H1 (cell line): ENCODE results near the gene VPS54. TPM values are rescaled to one million over a fixed set of nuclear protein-coding genes. Genes with fewer than 3 reads are reported as not detected.

Experiments
- CTCF ChIA-PET: fragments of 300-600 bp; sonication (Branson Sonifier 250); formaldehyde crosslinking; loops from one replicate; lab custom pipeline; 2021; ENCODE audit not compliant: partially characterized antibody; lab: Charles Lee
- POLR2A ChIA-PET: fragments of 300-600 bp; sonication (Branson Sonifier 250); formaldehyde crosslinking; loops from one replicate; lab custom pipeline; 2021; ENCODE audit warnings: inconsistent platforms; ENCODE audit not compliant: partially characterized antibody; lab: Charles Lee
- DNase-seq, 2 experiments: peaks; one replicate each; pipeline versions ENCODE4 v3.0.0 to v3.0.0-alpha.2; 2010 to 2022; ENCODE audit warnings: low spot score in 2 of 2, low read depth in 1 of 2, mixed read lengths in 1 of 2
- FAIRE-seq: peaks from 2 replicates; lab custom pipeline; 2011; peaks lifted over from hg19 to GRCh38; lab: Jason Lieb, UNC
- H2AFZ ChIP-seq: 2 replicates; pipeline ENCODE4 v1.8.1; 2012; ENCODE audit warnings: low read length, inconsistent platforms
- H2AK5ac ChIP-seq: 2 replicates; pipeline ENCODE4 v1.6.1; 2013; ENCODE audit warnings: low read depth, low read length
- H2BK120ac ChIP-seq: replicated peaks from 2 replicates; pipeline ENCODE3; 2013; ENCODE audit warnings: low read depth, low read length, inconsistent platforms
- H2BK12ac ChIP-seq: 2 replicates; pipeline ENCODE4 v1.6.1; 2013; ENCODE audit warnings: low read depth, low read length
- H2BK15ac ChIP-seq: 2 replicates; pipeline ENCODE4 v1.6.1; 2013; ENCODE audit warnings: low read length
- H2BK20ac ChIP-seq: 2 replicates; pipeline ENCODE4 v1.6.1; 2013; ENCODE audit warnings: low read length
- H2BK5ac ChIP-seq: 2 replicates; pipeline ENCODE4 v1.6.1; 2013; ENCODE audit warnings: low read depth, low read length
- H3K14ac ChIP-seq: 2 replicates; pipeline ENCODE4 v1.6.1; 2013; ENCODE audit warnings: inconsistent platforms; ENCODE audit not compliant: insufficient read length
- H3K18ac ChIP-seq: 2 replicates; pipeline ENCODE4 v1.6.1; 2013; ENCODE audit warnings: low read length; ENCODE audit errors: extremely low read depth
- H3K23ac ChIP-seq: 2 replicates; pipeline ENCODE4 v1.6.1; 2013; ENCODE audit warnings: inconsistent platforms; ENCODE audit not compliant: insufficient read length
- H3K23me2 ChIP-seq: 2 replicates; pipeline ENCODE4 v1.6.1; 2013; ENCODE audit warnings: low read depth, low read length
- H3K27ac ChIP-seq: 2 replicates; pipeline ENCODE4 v1.6.1; 2011; ENCODE audit warnings: low read depth, low read length, inconsistent platforms
- H3K27me3 ChIP-seq, 4 experiments: replicated peaks in 1 of 4; 1 replicate in 1 of 4; 2 replicates in 3 of 4; pipeline versions ENCODE4 v1.6.1 to v1.8.1; 2011 to 2013; ENCODE audit warnings: low read length in 3 of 4, mild to moderate bottlenecking in 3 of 4, inconsistent platforms in 2 of 4, mixed read lengths in 2 of 4, moderate library complexity in 1 of 4; ENCODE audit not compliant: control insufficient read depth in 3 of 4, insufficient read depth in 3 of 4; ENCODE audit errors: extremely low read depth in 1 of 4
- H3K36me3 ChIP-seq, 4 experiments: 2 replicates each; pipeline versions ENCODE4 v1.6.1 to v1.8.1; 2011 to 2013; ENCODE audit warnings: mild to moderate bottlenecking in 4 of 4, low read length in 3 of 4, moderate library complexity in 2 of 4, control low read depth in 1 of 4, inconsistent platforms in 1 of 4; ENCODE audit not compliant: insufficient read depth in 4 of 4, control insufficient read depth in 2 of 4
- H3K4ac ChIP-seq: replicated peaks from 2 replicates; pipeline ENCODE3; 2013; ENCODE audit warnings: low read length, low read depth, mixed read lengths, inconsistent platforms; ENCODE audit not compliant: insufficient read length
- H3K4me1 ChIP-seq, 4 experiments: replicated peaks in 1 of 4; 1 replicate in 1 of 4; 2 replicates in 3 of 4; pipeline versions ENCODE4 v1.6.1 to v1.8.1; 2011 to 2013; ENCODE audit warnings: low read length in 3 of 4, inconsistent platforms in 2 of 4, mixed read lengths in 1 of 4; ENCODE audit not compliant: insufficient read depth in 4 of 4, control insufficient read depth in 3 of 4
- H3K4me2 ChIP-seq, 2 experiments: 2 replicates each; pipeline versions ENCODE4 v1.6.1 to v1.8.1; 2011 to 2013; ENCODE audit warnings: low read depth in 2 of 2, low read length in 2 of 2, control low read depth in 1 of 2, inconsistent platforms in 1 of 2, mild to moderate bottlenecking in 1 of 2; ENCODE audit not compliant: insufficient read depth in 1 of 2
- H3K4me3 ChIP-seq, 4 experiments: fragments of 200-600, 300-600 bp in 1 of 4; sonication (generic), shearing (Covaris generic), sonication (Bioruptor Twin) in 1 of 4; 2 replicates each; pipeline versions ENCODE4 v1.5.1 to v1.8.1; 2011 to 2016; ENCODE audit warnings: low read length in 4 of 4, low read depth in 3 of 4, control low read depth in 2 of 4, inconsistent platforms in 2 of 4, mild to moderate bottlenecking in 2 of 4, mixed read lengths in 1 of 4, moderate library complexity in 1 of 4; ENCODE audit not compliant: insufficient read depth in 2 of 4; ENCODE audit errors: extremely low read depth in 1 of 4
- H3K56ac ChIP-seq: replicated peaks from 2 replicates; pipeline ENCODE3; 2013; ENCODE audit warnings: low read depth, mild to moderate bottlenecking, mixed read lengths, low read length, inconsistent platforms; ENCODE audit not compliant: insufficient read length
- H3K79me1 ChIP-seq: 2 replicates; pipeline ENCODE4 v1.6.1; 2013; ENCODE audit warnings: low read depth, low read length, control low read depth
- H3K79me2 ChIP-seq, 2 experiments: 2 replicates each; pipeline versions ENCODE4 v1.6.1 to v1.8.1; 2012 to 2013; ENCODE audit warnings: low read length in 2 of 2, mild to moderate bottlenecking in 2 of 2, inconsistent platforms in 1 of 2; ENCODE audit not compliant: insufficient read depth in 2 of 2, control insufficient read depth in 1 of 2
- H3K9ac ChIP-seq, 4 experiments: replicated peaks in 1 of 4; 1 replicate in 1 of 4; 2 replicates in 3 of 4; pipeline versions ENCODE4 v1.6.1 to v1.8.1; 2011 to 2013; ENCODE audit warnings: low read depth in 3 of 4, low read length in 3 of 4, control low read depth in 2 of 4, mild to moderate bottlenecking in 2 of 4, moderate library complexity in 2 of 4, inconsistent platforms in 1 of 4; ENCODE audit errors: extremely low read depth in 1 of 4
- H3K9me3 ChIP-seq, 2 experiments: 2 replicates each; pipeline versions ENCODE4 v1.6.1 to v1.8.1; 2012 to 2013; ENCODE audit warnings: mild to moderate bottlenecking in 2 of 2, moderate library complexity in 2 of 2, control low read depth in 1 of 2, inconsistent platforms in 1 of 2, low read depth in 1 of 2, low read length in 1 of 2, mixed read lengths in 1 of 2; ENCODE audit not compliant: insufficient read depth in 2 of 2
- H4K20me1 ChIP-seq, 2 experiments: replicated peaks in 1 of 2; 2 replicates each; pipeline versions ENCODE3 to v1.8.1; 2011 to 2013; ENCODE audit warnings: inconsistent platforms in 2 of 2, low read length in 2 of 2, mild to moderate bottlenecking in 1 of 2; ENCODE audit not compliant: insufficient read depth in 2 of 2, control insufficient read depth in 1 of 2
- H4K5ac ChIP-seq: 2 replicates; pipeline ENCODE4 v1.6.1; 2013; ENCODE audit warnings: low read length, low read depth, mixed read lengths, inconsistent platforms; ENCODE audit not compliant: insufficient read length
- H4K8ac ChIP-seq: 2 replicates; pipeline ENCODE4 v1.8.0; 2013; ENCODE audit warnings: mild to moderate bottlenecking, moderate library complexity, low read length, inconsistent platforms; ENCODE audit not compliant: insufficient read depth; ENCODE audit errors: extremely low read depth
- H4K91ac ChIP-seq: replicated peaks from 2 replicates; pipeline ENCODE3; 2013; ENCODE audit warnings: low read length, mixed read lengths, inconsistent platforms; ENCODE audit not compliant: insufficient read length
- ASH2L ChIP-seq: fragments of 200-600, 300-600 bp; sonication (generic); IDR thresholded peaks from one replicate; pipeline ENCODE4 v1.7.1; 2017; ENCODE audit warnings: low read length
- BACH1 ChIP-seq: IDR thresholded peaks from 2 replicates; pipeline ENCODE4 v1.6.1; 2012; ENCODE audit warnings: low read length, improper control_type of control experiment
- CREB1 ChIP-seq: IDR thresholded peaks from 2 replicates; pipeline ENCODE4 v1.6.1; 2012; ENCODE audit warnings: inconsistent platforms
- EGR1 ChIP-seq: IDR thresholded peaks from 2 replicates; pipeline ENCODE4 v1.6.1; 2011; ENCODE audit warnings: low read depth, low read length, borderline replicate concordance
- HDAC2 ChIP-seq, 2 experiments: fragments of 300-600 bp in 1 of 2; sonication (generic) in 1 of 2; IDR thresholded peaks; 2 replicates each; pipeline ENCODE4 v1.6.1; 2011 to 2012; ENCODE audit warnings: low read depth in 2 of 2, low read length in 2 of 2, mild to moderate bottlenecking in 2 of 2, moderate library complexity in 2 of 2, borderline replicate concordance in 1 of 2, inconsistent platforms in 1 of 2
- JUN ChIP-seq: IDR thresholded peaks from 2 replicates; pipeline ENCODE4 v1.6.1; 2011; ENCODE audit warnings: low read depth, mild to moderate bottlenecking, improper control_type of control experiment, low read length
- KDM4A ChIP-seq: IDR thresholded peaks from one replicate; pipeline ENCODE4 v1.7.1; 2012; ENCODE audit warnings: low read depth, mild to moderate bottlenecking, moderate library complexity, low read length, inconsistent platforms; ENCODE audit not compliant: severe bottlenecking
- RBBP5 ChIP-seq: IDR thresholded peaks from 2 replicates; pipeline ENCODE4 v1.7.1; 2012; ENCODE audit warnings: low read depth, mild to moderate bottlenecking, inconsistent platforms, low read length, moderate library complexity, borderline replicate concordance
- SUZ12 ChIP-seq: fragments of 200-600 bp; sonication (generic); IDR thresholded peaks from 2 replicates; pipeline ENCODE4 v1.6.1; 2012; ENCODE audit warnings: mild to moderate bottlenecking, inconsistent platforms, low read length, moderate library complexity, mixed read lengths
- TAF7 ChIP-seq: optimal IDR thresholded peaks from 2 replicates; pipeline ENCODE3; 2011; ENCODE audit warnings: low read depth, mild to moderate bottlenecking, inconsistent platforms, low read length, moderate library complexity, borderline replicate concordance
- WGBS, 2 experiments: shearing (Covaris generic) in 1 of 2; methylation state at CpG; one replicate each; pipeline versions ENCODE4 v1.1.6 to v1.1.7; 2013 to 2015; ENCODE audit warnings: low lambda C conversion rate in 2 of 2, mixed read lengths in 2 of 2, inconsistent platforms in 1 of 2, low coverage in 1 of 2, missing lambda C conversion rate in 1 of 2; ENCODE audit not compliant: insufficient replicate concordance in 2 of 2, insufficient coverage in 1 of 2, insufficient read length in 1 of 2; ENCODE audit errors: extremely low coverage in 1 of 2, missing lambda C conversion rate in 1 of 2; 5-methylcytosine and 5-hydroxymethylcytosine counted together
- polyA plus RNA-seq, 7 experiments: library from polyadenylated mRNA; depleted of rRNA in 3 of 7; stranded (reverse) in 5 of 7; unstranded in 2 of 7; fragments of >200 nt in 5 of 7; fragments of 200-250 nt in 2 of 7; gene quantifications; 1 replicate in 5 of 7; 2 replicates in 1 of 7; 4 replicates in 1 of 7; pipeline versions ENCODE4 v1.2.1 to v1.2.3, GENCODE V29; 2011 to 2013; ENCODE audit warnings: missing spikeins in 2 of 7, mixed read lengths in 2 of 7
- total RNA-seq: library from RNA; stranded (reverse); fragmentation: NEBNext Ultra II Directional; extraction: Animal tissue kit (Norgen Biotek cat#: 25700); gene quantifications from 2 replicates; pipeline ENCODE4 v1.2.1, GENCODE V29; 2021

Gene VPS54
- total and polyA plus RNA-seq, 2 of the 8 experiments (the other 6 are each of a cell fraction or from before 2014, with no cell fraction given), result 3.6 to 13.2 TPM

GRCh38 chr2:64018701-64019082 lies 536 bp downstream of the VPS54 start:
- H2AK5ac ChIP-seq, result no peak overlapping the region
- H3K36me3 ChIP-seq, result no peaks in the 10 kb centered on the region
- H3K4ac ChIP-seq, result no peak overlapping the region
- H3K23me2 ChIP-seq, result peaks cover 4% of the 10 kb centered on the region; the same call in 1 of the 2 replicates
- peak overlapping the region; percentile 46 to 81 (median 60); a peak in 6 of 7 replicates for H3K9ac ChIP-seq
- peaks cover 2 to 10% (median 6%) of the 10 kb centered on the region in 4 experiments; a peak in 6 of 7 replicates for H3K4me1 ChIP-seq
- no peak overlapping the region for H2AFZ ChIP-seq
- no peak overlapping the region for H2BK120ac ChIP-seq
- H4K5ac ChIP-seq, result no peak overlapping the region
- no peaks in the 10 kb centered on the region for H3K9me3 ChIP-seq
- no peaks in the 10 kb centered on the region for H3K27me3 ChIP-seq
- no peaks in the 10 kb centered on the region for H3K79me1 ChIP-seq
- FAIRE-seq (no peak), DNase-seq (peak in 1 of 2 experiments; percentile 75)
- H3K23ac ChIP-seq, result no peak overlapping the region
- H3K27ac ChIP-seq, result no peak overlapping the region
- TF ChIP-seq KDM4A (peak; percentile 45), RBBP5 (0 out of 2 replicates have a peak, but pooled peaks have one; percentile 16), JUN (no peak), SUZ12 (no peak), BACH1 (no peak), HDAC2 (IDR thresholded peaks at IDR 0.05; ENCODE audit: borderline replicate concordance in 1 of 2, low read depth in 2 of 2, low read length in 2 of 2) (no peak), TAF7 (no peak), EGR1 (no peak), CREB1 (no peak), ASH2L (peak; percentile 15)
- WGBS, 2 experiments, result 0% methylated on average over 2 of the region's 38 CpGs; no CpG with 5 or more reads in 1 of the 2 experiments
- H4K20me1 ChIP-seq, result no peaks in the 10 kb centered on the region
- H3K79me2 ChIP-seq, result peaks cover 0 to 44% of the 10 kb centered on the region in 2 experiments; a peak in 3 of 4 replicates
- H3K56ac ChIP-seq, result no peak overlapping the region
- ChIA-PET POLR2A (no interaction called here), CTCF (interaction anchor here (0.7 to 0.8 kb wide), 2 partner anchors 18 to 52 kb away, joined by 3 to 4 read pairs; no protein-coding TSS in a partner anchor)
- peak overlapping the region; percentile 77 to 92 (median 79) for H3K4me3 ChIP-seq
- peak overlapping the region; percentile 66 to 77 for H3K4me2 ChIP-seq
- no peak overlapping the region for H4K91ac ChIP-seq
- peak overlapping the region; percentile 60 for H3K18ac ChIP-seq
- H2BK20ac ChIP-seq, result no peak overlapping the region
- no peak overlapping the region for H3K14ac ChIP-seq
- peak overlapping the region; percentile 94 for H4K8ac ChIP-seq
- no peak overlapping the region for H2BK12ac ChIP-seq
- H2BK5ac ChIP-seq, result no peak overlapping the region
- no peak overlapping the region for H2BK15ac ChIP-seq
